Measurements from ENCODE around the gene RPL29.
A peak's percentile ranks its signal among the peaks of the same experiment; 100 is the strongest.

RPL29 gene

GRCh38 chr3:52017586-52017985, 21.9 kb upstream of the RPL29 start:
- Histone ChIP-seq H3K4me3 (ENCODE audit: low read depth, low read length) (no peak overlapping the region), H3K9ac (ENCODE audit: low read depth, low read length) (no peak overlapping the region), H3K27ac (ENCODE audit: low read depth, low read length) (no peak overlapping the region), H3K9me3 (ENCODE audit: control insufficient read depth, insufficient read depth, low read length) (no peaks in the 10 kb centered on the region), H3K4me1 (ENCODE audit: control insufficient read depth, insufficient read depth, low read length) (peaks cover 1% of the 10 kb centered on the region), H3K27me3 (ENCODE audit: control insufficient read depth, insufficient read depth, low read length) (no peaks in the 10 kb centered on the region), H3K36me3 (ENCODE audit: control insufficient read depth, insufficient read depth, low read length) (no peaks in the 10 kb centered on the region)

GRCh38 chr3:52015438-52016228, 19.9 kb upstream of the RPL29 start:
- no peak overlapping the region for H3K9ac ChIP-seq (ENCODE audit: low read depth, low read length)
- no peaks in the 10 kb centered on the region for H3K36me3 ChIP-seq (ENCODE audit: control insufficient read depth, insufficient read depth, low read length)
- no peak overlapping the region for H3K4me3 ChIP-seq (ENCODE audit: low read depth, low read length)
- no peaks in the 10 kb centered on the region for H3K27me3 ChIP-seq (ENCODE audit: control insufficient read depth, insufficient read depth, low read length)
- H3K27ac ChIP-seq (ENCODE audit: low read depth, low read length): no peak overlapping the region
- H3K9me3 ChIP-seq (ENCODE audit: control insufficient read depth, insufficient read depth, low read length): no peaks in the 10 kb centered on the region
- H3K4me1 ChIP-seq (ENCODE audit: control insufficient read depth, insufficient read depth, low read length): no peaks in the 10 kb centered on the region

GRCh38 chr3:52014613-52015012, 18.9 kb upstream of the RPL29 start:
- H3K4me3 ChIP-seq (ENCODE audit: low read depth, low read length): no peak overlapping the region
- H3K27me3 ChIP-seq (ENCODE audit: control insufficient read depth, insufficient read depth, low read length): no peaks in the 10 kb centered on the region
- H3K27ac ChIP-seq (ENCODE audit: low read depth, low read length): no peak overlapping the region
- H3K9ac ChIP-seq (ENCODE audit: low read depth, low read length): no peak overlapping the region
- no peaks in the 10 kb centered on the region for H3K9me3 ChIP-seq (ENCODE audit: control insufficient read depth, insufficient read depth, low read length)
- H3K36me3 ChIP-seq (ENCODE audit: control insufficient read depth, insufficient read depth, low read length): no peaks in the 10 kb centered on the region
- no peaks in the 10 kb centered on the region for H3K4me1 ChIP-seq (ENCODE audit: control insufficient read depth, insufficient read depth, low read length)

- H3K4me3 ChIP-seq (ENCODE audit: low read depth, low read length): no peak overlapping the region
- no peaks in the 10 kb centered on the region for H3K9me3 ChIP-seq (ENCODE audit: control insufficient read depth, insufficient read depth, low read length)
- no peaks in the 10 kb centered on the region for H3K36me3 ChIP-seq (ENCODE audit: control insufficient read depth, insufficient read depth, low read length)
- H3K4me1 ChIP-seq (ENCODE audit: control insufficient read depth, insufficient read depth, low read length): no peaks in the 10 kb centered on the region
- no peak overlapping the region for H3K9ac ChIP-seq (ENCODE audit: low read depth, low read length)
- H3K27me3 ChIP-seq (ENCODE audit: control insufficient read depth, insufficient read depth, low read length): no peaks in the 10 kb centered on the region
- H3K27ac ChIP-seq (ENCODE audit: low read depth, low read length): no peak overlapping the region
These were observed 18.3 kb upstream of the RPL29 start for GRCh38 chr3:52013802-52014598.

GRCh38 chr3:52012699-52013098, 17.0 kb upstream of the RPL29 start:
- no peaks in the 10 kb centered on the region for H3K36me3 ChIP-seq (ENCODE audit: control insufficient read depth, insufficient read depth, low read length)
- H3K9me3 ChIP-seq (ENCODE audit: control insufficient read depth, insufficient read depth, low read length): no peaks in the 10 kb centered on the region
- no peaks in the 10 kb centered on the region for H3K4me1 ChIP-seq (ENCODE audit: control insufficient read depth, insufficient read depth, low read length)
- no peak overlapping the region for H3K9ac ChIP-seq (ENCODE audit: low read depth, low read length)
- no peak overlapping the region for H3K4me3 ChIP-seq (ENCODE audit: low read depth, low read length)
- H3K27ac ChIP-seq (ENCODE audit: low read depth, low read length): no peak overlapping the region
- H3K27me3 ChIP-seq (ENCODE audit: control insufficient read depth, insufficient read depth, low read length): no peaks in the 10 kb centered on the region

- H3K27me3 ChIP-seq (ENCODE audit: control insufficient read depth, insufficient read depth, low read length): no peaks in the 10 kb centered on the region
- H3K36me3 ChIP-seq (ENCODE audit: control insufficient read depth, insufficient read depth, low read length): no peaks in the 10 kb centered on the region
- no peak overlapping the region for H3K9ac ChIP-seq (ENCODE audit: low read depth, low read length)
- H3K4me1 ChIP-seq (ENCODE audit: control insufficient read depth, insufficient read depth, low read length): peaks cover 12% of the 10 kb centered on the region
- H3K9me3 ChIP-seq (ENCODE audit: control insufficient read depth, insufficient read depth, low read length): no peaks in the 10 kb centered on the region
- no peak overlapping the region for H3K4me3 ChIP-seq (ENCODE audit: low read depth, low read length)
- H3K27ac ChIP-seq (ENCODE audit: low read depth, low read length): no peak overlapping the region
These were observed 14.7 kb upstream of the RPL29 start for GRCh38 chr3:52010431-52010830.

- H3K4me1 ChIP-seq (ENCODE audit: control insufficient read depth, insufficient read depth, low read length): peaks cover 26% of the 10 kb centered on the region
- no peaks in the 10 kb centered on the region for H3K9me3 ChIP-seq (ENCODE audit: control insufficient read depth, insufficient read depth, low read length)
- no peak overlapping the region for H3K4me3 ChIP-seq (ENCODE audit: low read depth, low read length)
- no peak overlapping the region for H3K9ac ChIP-seq (ENCODE audit: low read depth, low read length)
- no peaks in the 10 kb centered on the region for H3K36me3 ChIP-seq (ENCODE audit: control insufficient read depth, insufficient read depth, low read length)
- H3K27me3 ChIP-seq (ENCODE audit: control insufficient read depth, insufficient read depth, low read length): no peaks in the 10 kb centered on the region
- H3K27ac ChIP-seq (ENCODE audit: low read depth, low read length): no peak overlapping the region
These were observed 11.6 kb upstream of the RPL29 start for GRCh38 chr3:52007291-52007690.

GRCh38 chr3:52006820-52007133, 11.1 kb upstream of the RPL29 start:
- Histone ChIP-seq H3K9me3 (ENCODE audit: control insufficient read depth, insufficient read depth, low read length) (no peaks in the 10 kb centered on the region), H3K9ac (ENCODE audit: low read depth, low read length) (no peak overlapping the region), H3K27me3 (ENCODE audit: control insufficient read depth, insufficient read depth, low read length) (no peaks in the 10 kb centered on the region), H3K4me1 (ENCODE audit: control insufficient read depth, insufficient read depth, low read length) (peaks cover 26% of the 10 kb centered on the region), H3K27ac (ENCODE audit: low read depth, low read length) (no peak overlapping the region), H3K36me3 (ENCODE audit: control insufficient read depth, insufficient read depth, low read length) (no peaks in the 10 kb centered on the region), H3K4me3 (ENCODE audit: low read depth, low read length) (no peak overlapping the region)

GRCh38 chr3:52006017-52006819, 10.5 kb upstream of the RPL29 start:
- Histone ChIP-seq H3K27me3 (ENCODE audit: control insufficient read depth, insufficient read depth, low read length) (no peaks in the 10 kb centered on the region), H3K36me3 (ENCODE audit: control insufficient read depth, insufficient read depth, low read length) (no peaks in the 10 kb centered on the region), H3K9me3 (ENCODE audit: control insufficient read depth, insufficient read depth, low read length) (no peaks in the 10 kb centered on the region), H3K4me1 (ENCODE audit: control insufficient read depth, insufficient read depth, low read length) (peaks cover 26% of the 10 kb centered on the region), H3K9ac (ENCODE audit: low read depth, low read length) (no peak overlapping the region), H3K27ac (ENCODE audit: low read depth, low read length) (peak overlapping the region; percentile 87), H3K4me3 (ENCODE audit: low read depth, low read length) (peak overlapping the region; percentile 45)

GRCh38 chr3:52005571-52005986, 9.9 kb upstream of the RPL29 start:
- no peak overlapping the region for H3K9ac ChIP-seq (ENCODE audit: low read depth, low read length)
- no peaks in the 10 kb centered on the region for H3K27me3 ChIP-seq (ENCODE audit: control insufficient read depth, insufficient read depth, low read length)
- H3K4me3 ChIP-seq (ENCODE audit: low read depth, low read length): peak overlapping the region; percentile 45

More at GRCh38 chr3:52005571-52005986, 9.9 kb upstream of the RPL29 start:
- no peaks in the 10 kb centered on the region for H3K9me3 ChIP-seq (ENCODE audit: control insufficient read depth, insufficient read depth, low read length)
- H3K36me3 ChIP-seq (ENCODE audit: control insufficient read depth, insufficient read depth, low read length): no peaks in the 10 kb centered on the region
- peaks cover 26% of the 10 kb centered on the region for H3K4me1 ChIP-seq (ENCODE audit: control insufficient read depth, insufficient read depth, low read length)
- H3K27ac ChIP-seq (ENCODE audit: low read depth, low read length): peak overlapping the region; percentile 87
